Epidermal melanocyte (primary cell): ENCODE data around the gene GINS2.

Experiments
- DNase-seq: peaks from one replicate; pipeline ENCODE4 v3.0.0; 2011; ENCODE audit warnings: low spot score; ENCODE audit not compliant: insufficient read length

GINS2 gene

GRCh38 chr16:85654251-85655095, 34.3 kb downstream of the GINS2 start:
- DNase-seq: no peak

- no peak for DNase-seq
Measured at GRCh38 chr16:85653290-85653891, 35.4 kb downstream of the GINS2 start.

- no peak for DNase-seq
Measured at GRCh38 chr16:85652431-85653221, 36.1 kb downstream of the GINS2 start.

DNA sequence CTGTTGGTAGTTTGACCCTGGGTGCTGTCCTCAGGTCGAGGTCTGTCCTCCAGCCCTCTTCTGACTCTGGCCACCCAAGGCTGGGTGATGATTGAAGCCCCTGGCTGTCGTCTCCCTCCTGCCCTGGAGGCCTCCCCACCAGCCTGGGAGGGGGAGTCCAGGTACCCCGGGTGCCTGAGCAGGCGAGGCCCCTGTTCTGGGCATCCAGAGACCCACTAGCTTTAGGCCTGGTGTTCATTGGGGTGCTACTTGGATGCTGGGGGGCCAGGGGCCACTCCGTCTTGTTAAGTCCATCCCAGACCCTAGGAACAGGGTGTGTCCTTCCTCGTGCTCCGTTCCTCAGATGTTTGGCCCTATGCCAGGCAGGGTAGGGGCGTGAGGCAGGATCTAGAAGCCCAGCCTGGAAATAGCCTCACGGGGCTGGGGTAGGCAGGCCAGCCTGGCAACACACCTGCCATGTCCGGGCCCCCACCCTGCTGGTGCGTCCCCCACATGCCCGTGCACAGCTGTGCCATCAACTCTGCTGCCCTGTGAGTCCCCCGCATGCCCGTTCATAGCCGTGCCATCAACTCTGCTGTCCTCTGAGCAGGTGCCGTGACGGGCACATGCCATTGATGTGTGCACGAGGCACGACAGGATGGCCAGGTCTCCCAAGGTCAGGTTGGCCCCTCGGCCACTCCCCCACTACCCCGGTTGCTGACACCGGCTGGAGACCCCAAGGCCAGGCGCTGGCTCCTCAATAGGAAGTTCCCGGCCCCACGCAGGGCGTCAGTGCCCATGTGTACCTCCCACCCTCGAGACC, 36.9 kb downstream of the GINS2 start:
- no peak for DNase-seq

GRCh38 chr16:85650844-85651628, 37.7 kb downstream of the GINS2 start:
- no peak for DNase-seq

DNA sequence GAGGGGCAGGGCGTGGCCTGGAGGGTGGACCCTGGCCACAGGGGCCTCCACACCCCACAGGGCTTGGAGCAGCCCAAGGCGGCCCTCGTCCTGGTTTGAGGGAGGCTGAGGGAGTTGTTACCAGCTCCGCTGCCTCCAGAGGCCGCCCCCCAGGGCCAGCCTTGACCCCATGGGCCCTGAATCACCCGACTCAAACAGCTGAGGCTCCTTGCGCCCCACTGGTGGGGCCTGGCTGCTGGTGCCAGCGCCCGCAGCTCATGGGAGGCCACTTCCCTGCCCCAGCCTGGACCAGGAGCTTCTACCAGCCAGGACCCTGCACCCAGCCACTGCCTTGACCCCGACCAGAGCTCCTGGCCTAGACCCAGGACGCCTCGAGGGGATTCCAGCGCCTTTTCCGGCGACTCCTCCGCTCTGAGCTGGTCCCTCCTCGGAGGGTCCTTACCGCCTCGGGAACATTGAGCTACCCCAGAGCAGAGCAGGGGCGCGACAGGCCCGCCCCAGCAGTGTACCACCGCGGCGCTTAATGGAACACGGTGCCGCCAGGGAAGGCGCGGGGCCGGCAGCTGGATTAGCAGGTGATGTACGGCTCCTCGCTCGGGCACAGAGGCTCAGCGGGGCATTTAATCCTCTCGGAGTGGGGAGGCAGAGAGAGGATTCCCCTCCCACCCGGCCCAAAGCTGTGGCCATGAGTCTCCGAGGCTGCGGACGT, 38.5 kb downstream of the GINS2 start:
- DNase-seq: no peak

- DNase-seq: no peak
Measured at GRCh38 chr16:85649411-85650134, 39.2 kb downstream of the GINS2 start.

- DNase-seq: no peak
Measured at GRCh38 chr16:85648805-85649204, 39.9 kb downstream of the GINS2 start.

GRCh38 chr16:85648070-85648714, 40.6 kb downstream of the GINS2 start:
- DNase-seq: no peak

DNA sequence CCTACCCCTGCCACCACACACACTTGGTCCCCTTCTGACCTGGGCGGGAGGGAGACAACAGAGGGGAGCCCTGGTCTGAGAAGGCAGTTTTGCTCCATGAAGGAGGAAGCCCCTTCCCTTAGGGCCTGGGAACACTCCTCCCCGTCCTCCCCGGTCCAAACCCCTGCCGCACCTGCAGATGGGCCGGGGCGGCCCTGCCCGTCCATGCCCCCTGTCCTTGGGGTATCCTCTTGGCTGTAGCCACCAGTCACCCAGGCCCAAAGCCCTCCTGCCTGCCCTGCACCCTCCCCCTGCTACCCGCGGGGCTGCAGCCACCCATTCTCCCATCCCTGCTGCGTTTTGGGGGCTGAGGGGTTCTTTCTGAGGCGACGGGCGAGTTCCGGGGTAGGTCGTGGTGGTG, 41.8 kb downstream of the GINS2 start:
- no peak for DNase-seq

GRCh38 chr16:85646358-85646907, 42.3 kb downstream of the GINS2 start:
- no peak for DNase-seq

DNA sequence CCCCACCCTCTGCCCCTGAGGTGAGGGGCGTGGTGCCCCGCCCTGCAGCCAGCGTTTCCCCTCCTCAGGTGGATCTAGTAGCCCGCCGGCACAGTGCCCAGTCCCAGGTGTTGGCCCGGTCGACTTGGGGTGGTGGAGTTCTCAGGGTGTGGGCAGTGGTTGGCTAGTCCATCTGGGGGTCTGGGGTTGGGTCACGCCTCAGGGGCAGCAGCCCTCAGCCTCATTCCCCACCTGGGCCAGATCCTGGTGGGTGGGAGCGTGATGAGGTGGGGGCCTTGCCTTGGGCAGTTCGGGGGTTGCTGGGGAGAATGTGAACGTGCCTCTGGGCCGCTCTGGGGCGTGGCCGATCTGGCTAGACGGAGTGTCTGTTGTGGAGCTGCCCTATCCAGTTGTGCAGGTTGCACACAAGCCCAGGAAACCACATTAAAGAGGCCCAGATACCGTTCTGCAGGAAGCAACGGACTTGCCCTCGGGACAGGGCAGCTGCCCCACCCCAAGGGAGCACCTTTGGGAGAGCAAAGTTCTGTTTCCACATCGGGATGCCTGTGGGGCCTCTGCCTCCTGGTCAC, 43.6 kb downstream of the GINS2 start:
- DNase-seq: no peak

DNA sequence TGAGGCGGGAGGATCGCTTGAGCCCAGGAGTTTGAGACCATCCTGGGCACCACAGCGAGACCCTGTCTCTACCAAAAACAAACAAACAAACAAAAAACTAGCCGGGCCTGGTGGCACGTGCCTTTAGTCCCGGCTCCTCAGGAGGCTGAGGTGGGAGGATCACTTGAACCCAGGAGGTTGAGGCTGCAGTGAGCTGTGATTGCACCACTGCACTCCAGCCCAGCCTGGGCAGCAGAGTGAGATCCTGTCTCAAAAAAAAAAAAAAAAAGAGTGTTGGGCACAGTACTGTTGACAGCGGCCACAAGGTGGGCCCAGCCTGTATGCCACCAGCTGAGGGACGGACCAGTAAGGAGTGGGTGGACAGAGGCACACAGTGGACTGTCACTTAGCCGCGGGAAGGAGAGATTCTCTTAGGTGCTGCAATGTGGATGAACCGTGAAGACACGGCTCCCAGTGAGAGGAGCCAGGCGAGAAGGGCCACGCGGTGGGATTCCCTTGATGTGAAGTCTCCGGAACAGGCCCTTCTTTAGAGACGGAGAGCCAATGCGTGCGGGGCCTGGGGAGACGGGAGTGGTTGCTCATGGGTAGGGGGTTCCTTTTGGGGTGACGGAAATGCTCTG, 44.6 kb downstream of the GINS2 start:
- no peak for DNase-seq

GRCh38 chr16:85643631-85644030, 45.1 kb downstream of the GINS2 start:
- no peak for DNase-seq

DNA sequence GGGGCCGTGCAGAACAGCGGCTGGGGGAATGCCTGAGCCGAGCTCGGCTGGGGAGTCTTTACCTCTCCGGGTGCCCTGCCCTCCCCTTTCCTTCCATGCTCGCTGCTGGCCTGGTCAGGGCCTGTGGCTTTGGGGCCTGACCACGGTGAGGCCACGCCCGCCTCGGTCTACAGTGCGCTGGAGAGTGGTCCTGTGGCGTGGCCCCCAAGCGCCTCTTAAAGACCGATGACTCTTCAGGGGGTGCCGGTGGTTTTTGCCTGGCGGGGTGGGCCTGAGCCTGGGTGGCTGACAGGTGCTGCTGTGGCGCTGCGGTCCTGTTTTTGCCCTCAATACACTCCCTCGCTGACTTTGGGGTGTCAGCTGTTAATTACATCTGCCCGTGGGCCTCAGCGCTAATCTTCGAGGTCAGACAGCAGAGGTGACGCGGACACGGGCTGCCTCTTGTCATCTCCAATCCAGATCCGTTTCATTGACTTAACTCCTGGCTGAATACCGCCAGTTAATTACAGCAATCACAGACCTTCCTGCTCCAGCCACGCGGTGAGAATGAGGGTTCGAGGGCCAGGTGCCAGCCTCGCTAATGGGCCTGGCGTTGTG, 45.9 kb downstream of the GINS2 start:
- no peak for DNase-seq

DNA sequence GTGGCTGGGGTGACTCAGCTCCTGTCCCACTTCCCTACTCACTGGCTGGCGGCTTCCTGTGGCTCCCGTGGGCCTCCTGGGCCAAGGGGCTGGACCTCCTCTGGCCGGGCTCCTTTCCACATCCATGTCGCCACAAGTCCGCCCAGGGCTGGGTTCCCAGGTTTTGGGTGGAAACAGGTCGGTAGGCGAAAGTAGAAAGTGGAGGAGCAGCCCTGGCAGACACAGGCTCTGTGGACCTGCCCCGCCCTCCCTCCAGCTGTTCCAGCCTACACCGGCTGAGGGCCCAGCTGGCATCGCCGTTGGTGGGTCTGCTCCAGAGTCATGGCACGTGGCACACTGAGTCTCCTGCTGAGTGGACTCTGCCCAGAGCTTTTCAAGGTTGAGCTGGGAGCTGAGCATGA, 47.0 kb downstream of the GINS2 start:
- DNase-seq: no peak

GRCh38 chr16:85641305-85641704, 47.4 kb downstream of the GINS2 start:
- no peak for DNase-seq
